ENCODE data around the gene HSPA4L. TPM values are rescaled to one million over a fixed set of nuclear protein-coding genes. Genes with fewer than 3 reads are reported as not detected.

Gene HSPA4L
- total and polyA plus RNA-seq, 2 donors (not counting 3 experiments of a cell fraction or from before 2014, with no cell fraction given) = 1.3 to 12.4 TPM

GRCh38 chr4:127849505-127850234, 67.5 kb downstream of the HSPA4L start:
- Histone ChIP-seq H3K4me2 (ENCODE audit: insufficient read depth, low read length) (peak overlapping the region; percentile 38), H3K79me2 (ENCODE audit: control insufficient read depth, insufficient read depth, low read length) (no peaks in the 10 kb centered on the region), H3K9me1 (replicated peaks; ENCODE audit: control insufficient read depth, extremely low read depth, insufficient read depth, low read length) (no peaks in the 10 kb centered on the region), H3K9ac (replicated peaks; ENCODE audit: extremely low read depth, insufficient read depth, low read length) (no peak overlapping the region), H3K27ac (ENCODE audit: insufficient read depth, low read depth, low read length) (no peak overlapping the region), H3K27me3 (ENCODE audit: control insufficient read depth in 2 of 2, insufficient read depth in 2 of 2, low read length in 2 of 2) (no peaks in the 10 kb centered on the region), H3K9me3 (replicated peaks; ENCODE audit: control insufficient read depth, insufficient read depth, low read length) (peaks cover 3% of the 10 kb centered on the region), H2AFZ (ENCODE audit: low read depth, low read length) (no peak overlapping the region), H3K4me3 (replicated peaks in 1 of 3; ENCODE audit: insufficient read depth in 1 of 3, low read depth in 1 of 3, low read length in 3 of 3) (no peak overlapping the region), H3K4me1 (ENCODE audit: control insufficient read depth, extremely low read depth, insufficient read depth, low read length) (no peaks in the 10 kb centered on the region), H3K36me3 (ENCODE audit: control insufficient read depth in 2 of 2, extremely low read depth in 1 of 2, insufficient read depth in 2 of 2, low read length in 2 of 2) (no peaks in the 10 kb centered on the region), H4K20me1 (replicated peaks; ENCODE audit: control insufficient read depth, extremely low read depth, insufficient read depth, low read length) (no peaks in the 10 kb centered on the region)
- dilution Hi-C loops (cut with MboI; ENCODE audit: extremely low pct_ligation_motif_present, low sequenced_read_pairs) = no loop called here
- TF ChIP-seq JUN (IDR thresholded peaks at IDR 0.05; ENCODE audit: borderline replicate concordance, insufficient read depth, insufficient read length, low read depth) (no peak), FOS (IDR thresholded peaks at IDR 0.05; ENCODE audit: borderline replicate concordance, insufficient read depth, low read length) (peak; percentile 32), POLR2AphosphoS5 (IDR thresholded peaks at IDR 0.05; ENCODE audit: insufficient read depth, low read depth, low read length) (peak; percentile 31), EZH2 (IDR thresholded peaks at IDR 0.05; ENCODE audit: borderline replicate concordance, low read depth, low read length, severe bottlenecking) (no peak), CTCF (IDR thresholded peaks at IDR 0.05; ENCODE audit: extremely low read depth in 1 of 2, insufficient read depth in 1 of 2, low read depth in 1 of 2, low read length in 2 of 2) (no peak), GATA2 (IDR thresholded peaks at IDR 0.05; ENCODE audit: insufficient read depth, insufficient read length, low read depth, low read length) (peak; percentile 67), POLR2A (IDR thresholded peaks at IDR 0.05; ENCODE audit: low read depth, low read length) (no peak), MYC (IDR thresholded peaks at IDR 0.05; ENCODE audit: low read depth, low read length) (no peak), MAX (IDR thresholded peaks at IDR 0.05; ENCODE audit: insufficient read depth, insufficient read length) (no peak)
- POLR2A ChIA-PET = no interaction called here
- FAIRE-seq = peak; percentile 70
- CTCF ChIA-PET = interaction anchor here (0.8 kb wide), 1 partner anchor 116 kb away, joined by 3 read pairs; the partner anchor contains the start of genes ABHD18 and MFSD8
- DNase-seq (ENCODE audit: low read depth, low spot score) = peak; percentile 37
- intact Hi-C loops (cut with micrococcal nuclease) = no loop called here
- BruUV-seq (replicated peaks) = no TSS peak

Data from endothelial cell of umbilical vein (primary cell).